ENCODE results near the gene NTM.

The NTM gene

GRCh38 chr11:132103021-132103420, 732.6 kb downstream of the NTM start:
- Histone ChIP-seq H3K27me3 (ENCODE audit: control insufficient read depth in 1 of 2, insufficient read depth in 2 of 2, low read length in 2 of 2) (no peaks in the 10 kb centered on the region), H3K9ac (ENCODE audit: low read depth in 1 of 2, low read length in 2 of 2) (no peak overlapping the region), H3K9me3 (ENCODE audit: control insufficient read depth in 1 of 2, low read length in 2 of 2) (no peaks in the 10 kb centered on the region), H3K27ac (ENCODE audit: low read depth, low read length) (no peak overlapping the region), H3K4me1 (ENCODE audit: control insufficient read depth in 1 of 2, insufficient read depth in 2 of 2, low read length in 2 of 2) (no peaks in the 10 kb centered on the region), H3K36me3 (ENCODE audit: control insufficient read depth in 1 of 2, insufficient read depth in 2 of 2, low read length in 2 of 2) (no peaks in the 10 kb centered on the region), H3K4me3 (ENCODE audit: low read depth in 1 of 2, low read length in 2 of 2) (no peak overlapping the region)

GRCh38 chr11:132106096-132106982, 735.9 kb downstream of the NTM start:
- no peak overlapping the region for H3K9ac ChIP-seq (ENCODE audit: low read depth in 1 of 2, low read length in 2 of 2)
- H3K36me3 ChIP-seq (ENCODE audit: control insufficient read depth in 1 of 2, insufficient read depth in 2 of 2, low read length in 2 of 2): no peaks in the 10 kb centered on the region
- H3K4me1 ChIP-seq (ENCODE audit: control insufficient read depth in 1 of 2, insufficient read depth in 2 of 2, low read length in 2 of 2): no peaks in the 10 kb centered on the region
- H3K9me3 ChIP-seq (ENCODE audit: control insufficient read depth in 1 of 2, low read length in 2 of 2): no peaks in the 10 kb centered on the region
- no peaks in the 10 kb centered on the region for H3K27me3 ChIP-seq (ENCODE audit: control insufficient read depth in 1 of 2, insufficient read depth in 2 of 2, low read length in 2 of 2)
- H3K27ac ChIP-seq (ENCODE audit: low read depth, low read length): no peak overlapping the region
- H3K4me3 ChIP-seq (ENCODE audit: low read depth in 1 of 2, low read length in 2 of 2): no peak overlapping the region

- Histone ChIP-seq H3K36me3 (ENCODE audit: control insufficient read depth in 1 of 2, insufficient read depth in 2 of 2, low read length in 2 of 2) (no peaks in the 10 kb centered on the region), H3K9me3 (ENCODE audit: control insufficient read depth in 1 of 2, low read length in 2 of 2) (no peaks in the 10 kb centered on the region), H3K27me3 (ENCODE audit: control insufficient read depth in 1 of 2, insufficient read depth in 2 of 2, low read length in 2 of 2) (no peaks in the 10 kb centered on the region), H3K4me3 (ENCODE audit: low read depth in 1 of 2, low read length in 2 of 2) (no peak overlapping the region), H3K4me1 (ENCODE audit: control insufficient read depth in 1 of 2, insufficient read depth in 2 of 2, low read length in 2 of 2) (no peaks in the 10 kb centered on the region), H3K27ac (ENCODE audit: low read depth, low read length) (no peak overlapping the region), H3K9ac (ENCODE audit: low read depth in 1 of 2, low read length in 2 of 2) (no peak overlapping the region)
Measured at GRCh38 chr11:132111316-132111715, 740.9 kb downstream of the NTM start.

GRCh38 chr11:132111838-132112237, 741.4 kb downstream of the NTM start:
- Histone ChIP-seq H3K27me3 (ENCODE audit: control insufficient read depth in 1 of 2, insufficient read depth in 2 of 2, low read length in 2 of 2) (no peaks in the 10 kb centered on the region), H3K9me3 (ENCODE audit: control insufficient read depth in 1 of 2, low read length in 2 of 2) (no peaks in the 10 kb centered on the region), H3K4me3 (ENCODE audit: low read depth in 1 of 2, low read length in 2 of 2) (no peak overlapping the region), H3K4me1 (ENCODE audit: control insufficient read depth in 1 of 2, insufficient read depth in 2 of 2, low read length in 2 of 2) (no peaks in the 10 kb centered on the region), H3K36me3 (ENCODE audit: control insufficient read depth in 1 of 2, insufficient read depth in 2 of 2, low read length in 2 of 2) (no peaks in the 10 kb centered on the region), H3K9ac (ENCODE audit: low read depth in 1 of 2, low read length in 2 of 2) (no peak overlapping the region), H3K27ac (ENCODE audit: low read depth, low read length) (no peak overlapping the region)

- Histone ChIP-seq H3K4me3 (ENCODE audit: low read depth in 1 of 2, low read length in 2 of 2) (no peak overlapping the region), H3K27me3 (ENCODE audit: control insufficient read depth in 1 of 2, insufficient read depth in 2 of 2, low read length in 2 of 2) (no peaks in the 10 kb centered on the region), H3K36me3 (ENCODE audit: control insufficient read depth in 1 of 2, insufficient read depth in 2 of 2, low read length in 2 of 2) (no peaks in the 10 kb centered on the region), H3K9ac (ENCODE audit: low read depth in 1 of 2, low read length in 2 of 2) (no peak overlapping the region), H3K9me3 (ENCODE audit: control insufficient read depth in 1 of 2, low read length in 2 of 2) (no peaks in the 10 kb centered on the region), H3K4me1 (ENCODE audit: control insufficient read depth in 1 of 2, insufficient read depth in 2 of 2, low read length in 2 of 2) (no peaks in the 10 kb centered on the region), H3K27ac (ENCODE audit: low read depth, low read length) (no peak overlapping the region)
Measured at GRCh38 chr11:132112846-132113245, 742.4 kb downstream of the NTM start.

GRCh38 chr11:132114185-132114584, 743.8 kb downstream of the NTM start:
- Histone ChIP-seq H3K4me3 (ENCODE audit: low read depth in 1 of 2, low read length in 2 of 2) (no peak overlapping the region), H3K27ac (ENCODE audit: low read depth, low read length) (no peak overlapping the region), H3K9me3 (ENCODE audit: control insufficient read depth in 1 of 2, low read length in 2 of 2) (no peaks in the 10 kb centered on the region), H3K9ac (ENCODE audit: low read depth in 1 of 2, low read length in 2 of 2) (no peak overlapping the region), H3K4me1 (ENCODE audit: control insufficient read depth in 1 of 2, insufficient read depth in 2 of 2, low read length in 2 of 2) (peaks cover 0 to 2% of the 10 kb centered on the region in 2 donors), H3K36me3 (ENCODE audit: control insufficient read depth in 1 of 2, insufficient read depth in 2 of 2, low read length in 2 of 2) (no peaks in the 10 kb centered on the region), H3K27me3 (ENCODE audit: control insufficient read depth in 1 of 2, insufficient read depth in 2 of 2, low read length in 2 of 2) (peaks cover 0 to 2% of the 10 kb centered on the region in 2 donors)

- Histone ChIP-seq H3K27ac (ENCODE audit: low read depth, low read length) (no peak overlapping the region), H3K9me3 (ENCODE audit: control insufficient read depth in 1 of 2, low read length in 2 of 2) (no peaks in the 10 kb centered on the region), H3K4me3 (ENCODE audit: low read depth in 1 of 2, low read length in 2 of 2) (no peak overlapping the region), H3K27me3 (ENCODE audit: control insufficient read depth in 1 of 2, insufficient read depth in 2 of 2, low read length in 2 of 2) (peaks cover 0 to 4% of the 10 kb centered on the region in 2 donors), H3K9ac (ENCODE audit: low read depth in 1 of 2, low read length in 2 of 2) (no peak overlapping the region), H3K36me3 (ENCODE audit: control insufficient read depth in 1 of 2, insufficient read depth in 2 of 2, low read length in 2 of 2) (no peaks in the 10 kb centered on the region), H3K4me1 (ENCODE audit: control insufficient read depth in 1 of 2, insufficient read depth in 2 of 2, low read length in 2 of 2) (peaks cover 0 to 2% of the 10 kb centered on the region in 2 donors)
Measured at GRCh38 chr11:132114743-132115142, 744.3 kb downstream of the NTM start.

GRCh38 chr11:132115454-132115853, 745.0 kb downstream of the NTM start:
- no peak overlapping the region for H3K27ac ChIP-seq (ENCODE audit: low read depth, low read length)
- H3K36me3 ChIP-seq (ENCODE audit: control insufficient read depth in 1 of 2, insufficient read depth in 2 of 2, low read length in 2 of 2): no peaks in the 10 kb centered on the region
- H3K27me3 ChIP-seq (ENCODE audit: control insufficient read depth in 1 of 2, insufficient read depth in 2 of 2, low read length in 2 of 2): peaks cover 0 to 4% of the 10 kb centered on the region in 2 donors
- H3K9ac ChIP-seq (ENCODE audit: low read depth in 1 of 2, low read length in 2 of 2): no peak overlapping the region
- H3K4me3 ChIP-seq (ENCODE audit: low read depth in 1 of 2, low read length in 2 of 2): no peak overlapping the region
- no peaks in the 10 kb centered on the region for H3K9me3 ChIP-seq (ENCODE audit: control insufficient read depth in 1 of 2, low read length in 2 of 2)
- H3K4me1 ChIP-seq (ENCODE audit: control insufficient read depth in 1 of 2, insufficient read depth in 2 of 2, low read length in 2 of 2): peaks cover 0 to 2% of the 10 kb centered on the region in 2 donors

GRCh38 chr11:132116516-132116915, 746.1 kb downstream of the NTM start:
- H3K9me3 ChIP-seq (ENCODE audit: control insufficient read depth in 1 of 2, low read length in 2 of 2): no peaks in the 10 kb centered on the region
- no peaks in the 10 kb centered on the region for H3K36me3 ChIP-seq (ENCODE audit: control insufficient read depth in 1 of 2, insufficient read depth in 2 of 2, low read length in 2 of 2)
- peaks cover 0 to 4% of the 10 kb centered on the region in 2 donors for H3K27me3 ChIP-seq (ENCODE audit: control insufficient read depth in 1 of 2, insufficient read depth in 2 of 2, low read length in 2 of 2)
- peaks cover 0 to 2% of the 10 kb centered on the region in 2 donors for H3K4me1 ChIP-seq (ENCODE audit: control insufficient read depth in 1 of 2, insufficient read depth in 2 of 2, low read length in 2 of 2)
- no peak overlapping the region for H3K4me3 ChIP-seq (ENCODE audit: low read depth in 1 of 2, low read length in 2 of 2)
- no peak overlapping the region for H3K9ac ChIP-seq (ENCODE audit: low read depth in 1 of 2, low read length in 2 of 2)
- H3K27ac ChIP-seq (ENCODE audit: low read depth, low read length): no peak overlapping the region

- no peak overlapping the region for H3K9ac ChIP-seq (ENCODE audit: low read depth in 1 of 2, low read length in 2 of 2)
- H3K36me3 ChIP-seq (ENCODE audit: control insufficient read depth in 1 of 2, insufficient read depth in 2 of 2, low read length in 2 of 2): no peaks in the 10 kb centered on the region
- H3K4me1 ChIP-seq (ENCODE audit: control insufficient read depth in 1 of 2, insufficient read depth in 2 of 2, low read length in 2 of 2): peaks cover 0 to 2% of the 10 kb centered on the region in 2 donors
- no peak overlapping the region for H3K4me3 ChIP-seq (ENCODE audit: low read depth in 1 of 2, low read length in 2 of 2)
- no peaks in the 10 kb centered on the region for H3K9me3 ChIP-seq (ENCODE audit: control insufficient read depth in 1 of 2, low read length in 2 of 2)
- no peak overlapping the region for H3K27ac ChIP-seq (ENCODE audit: low read depth, low read length)
- peaks cover 0 to 4% of the 10 kb centered on the region in 2 donors for H3K27me3 ChIP-seq (ENCODE audit: control insufficient read depth in 1 of 2, insufficient read depth in 2 of 2, low read length in 2 of 2)
Measured at GRCh38 chr11:132118661-132119060, 748.2 kb downstream of the NTM start.
